NCI-H510A treated with DMSO at 0.1 percent for 48 hours (cell line): ENCODE results near the gene KRT75.
A peak's percentile ranks its signal among the peaks of the same experiment; 100 is the strongest.
"Not testable (repeated sequence)": the region's sequence is repeated elsewhere in the genome, so short reads cannot be mapped to it uniquely, and the experiment has no call there.

Experiments used
- DNase-seq: peaks from one replicate; lab custom pipeline; 2025; lab: John Stamatoyannopoulos, UW

Gene KRT75

DNA sequence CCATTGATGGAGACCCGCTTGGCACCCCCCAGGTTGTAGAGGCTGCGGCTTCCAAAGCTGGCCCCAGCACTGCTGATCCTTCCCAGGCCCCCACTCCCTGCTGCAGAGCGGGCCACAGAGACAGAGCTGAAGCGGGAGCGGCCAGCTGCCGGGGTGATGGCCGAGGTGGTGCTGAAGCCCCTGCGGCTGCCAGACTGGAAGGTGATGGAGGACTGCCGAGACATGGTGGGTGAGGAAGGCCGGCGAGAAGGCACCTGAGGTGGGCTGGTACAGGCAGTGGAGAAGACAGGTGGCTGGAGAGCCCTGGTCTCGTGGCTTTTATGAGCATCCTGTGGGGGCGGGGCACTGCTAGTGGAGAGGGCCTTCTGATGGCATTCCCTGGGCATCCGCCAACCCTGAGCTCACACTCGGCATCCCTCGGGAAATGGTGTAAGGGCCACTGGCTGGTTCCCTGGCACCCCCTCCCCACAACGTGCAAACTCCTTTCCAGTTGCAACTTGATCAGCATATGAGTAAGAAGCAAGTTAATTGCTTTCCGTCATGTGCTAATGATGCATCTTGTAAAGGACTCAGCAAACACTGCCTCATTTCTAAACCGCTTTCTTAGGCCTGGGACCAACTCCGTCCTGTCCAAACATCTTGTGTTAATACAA lies at the start of gene KRT75:
KRT75 (minus strand) TSS at position 291 of the 653 bp plus-strand sequence; CDS start at position 224, 67 bp downstream.
- DNase-seq = no peak

DNA sequence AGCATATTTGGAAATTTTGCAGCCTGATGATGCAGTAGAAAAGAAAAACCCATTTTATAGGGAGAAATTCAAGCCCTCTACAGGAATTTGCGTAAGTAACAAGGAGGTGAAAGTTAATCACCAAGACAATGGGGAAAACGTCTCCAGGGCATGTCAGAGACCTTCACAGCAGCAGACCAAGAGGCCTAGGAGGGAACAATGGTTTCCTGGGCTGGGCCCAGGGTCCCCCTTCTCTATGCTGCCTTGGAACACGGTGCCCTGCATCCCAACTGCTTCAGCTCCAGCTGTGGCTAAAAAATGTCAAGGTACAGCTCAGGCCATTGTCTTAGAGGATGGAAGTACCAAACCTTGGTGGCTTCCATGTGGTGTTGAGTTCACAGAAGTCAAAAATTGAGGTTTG lies 45.9 kb upstream of the KRT75 start:
- no peak for DNase-seq

DNA sequence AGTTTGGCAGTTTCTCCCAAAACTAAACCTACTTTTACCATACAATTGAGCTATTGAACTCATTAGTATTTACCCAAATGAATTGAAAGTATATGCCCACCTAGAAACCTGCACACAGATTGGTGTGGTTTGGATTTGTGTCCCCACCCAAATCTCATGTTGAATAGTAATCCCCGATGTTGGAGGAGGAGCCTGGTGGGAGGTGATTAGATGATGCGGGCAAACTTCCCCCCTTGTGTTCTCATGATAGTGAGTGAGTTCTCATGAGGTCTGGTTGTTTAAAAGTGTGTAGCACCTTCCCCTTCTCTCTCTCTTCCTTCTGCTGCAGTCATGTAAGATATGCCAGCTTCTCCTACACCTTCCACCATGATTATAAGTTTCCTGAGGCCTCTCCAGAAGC lies 43.5 kb upstream of the KRT75 start:
- DNase-seq = no peak

DNA sequence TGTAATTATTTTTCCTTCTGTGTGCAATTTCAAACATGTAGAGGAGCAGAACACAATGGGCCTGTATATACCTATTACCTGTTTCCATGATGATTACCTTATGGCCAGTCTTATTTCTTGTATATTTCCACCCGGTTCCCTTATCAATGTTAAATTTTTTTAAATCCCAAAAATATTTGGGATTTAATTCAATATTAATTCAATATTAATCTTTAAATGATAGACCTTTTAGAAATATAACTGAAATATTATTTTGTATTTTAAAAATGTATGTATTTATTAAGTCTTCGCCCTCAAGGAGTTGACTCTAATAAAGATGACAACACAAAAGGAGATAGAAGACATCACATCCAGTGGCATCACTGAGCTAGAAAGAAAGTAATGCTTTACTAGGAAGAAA lies 40.0 kb upstream of the KRT75 start:
- DNase-seq = no peak

DNA sequence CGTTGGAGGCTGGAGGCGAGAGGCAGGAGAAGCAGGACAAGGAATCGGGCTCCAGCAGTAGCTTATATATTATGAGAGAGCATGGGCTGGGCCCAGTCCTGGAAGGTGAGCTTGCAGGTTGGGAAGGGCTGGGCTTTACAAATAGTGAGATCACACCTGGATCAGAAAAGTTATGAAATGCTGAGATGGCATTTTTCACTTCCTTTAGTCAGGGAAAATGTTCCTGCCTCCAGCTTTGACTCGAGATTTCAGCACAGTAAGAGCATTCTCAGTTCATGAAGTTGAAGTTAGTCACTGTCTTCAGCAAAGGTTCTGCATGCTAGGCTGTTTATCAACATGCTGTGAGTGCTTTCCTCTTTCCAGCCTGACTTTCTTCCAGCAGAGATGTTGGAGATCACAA lies 39.6 kb upstream of the KRT75 start, which contains the start of gene KRT6C:
KRT6C (minus strand) TSS at position 38 of the 400 bp plus-strand sequence. CDS start 68 bp downstream, outside the sequence.
- DNase-seq = no peak

DNA sequence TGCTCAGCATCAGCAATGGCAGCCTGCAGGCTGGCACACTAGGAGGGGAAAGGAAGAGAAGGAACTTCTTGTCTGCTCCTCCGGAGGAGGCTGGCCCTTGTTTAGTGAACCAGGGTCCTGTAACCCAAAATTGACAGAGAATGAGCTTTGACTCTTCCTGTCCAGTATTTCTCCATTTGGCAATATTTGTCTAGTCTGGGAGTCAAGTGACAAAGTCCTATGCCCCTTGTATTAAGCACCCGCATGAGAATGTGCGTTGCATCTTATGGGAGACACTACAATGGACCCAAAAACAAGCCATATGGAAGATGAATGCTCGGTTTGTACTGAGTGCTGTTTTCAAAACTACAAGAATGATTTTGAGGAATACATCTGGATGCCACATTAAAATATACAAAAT lies 35.7 kb upstream of the KRT75 start:
- no peak for DNase-seq

DNA sequence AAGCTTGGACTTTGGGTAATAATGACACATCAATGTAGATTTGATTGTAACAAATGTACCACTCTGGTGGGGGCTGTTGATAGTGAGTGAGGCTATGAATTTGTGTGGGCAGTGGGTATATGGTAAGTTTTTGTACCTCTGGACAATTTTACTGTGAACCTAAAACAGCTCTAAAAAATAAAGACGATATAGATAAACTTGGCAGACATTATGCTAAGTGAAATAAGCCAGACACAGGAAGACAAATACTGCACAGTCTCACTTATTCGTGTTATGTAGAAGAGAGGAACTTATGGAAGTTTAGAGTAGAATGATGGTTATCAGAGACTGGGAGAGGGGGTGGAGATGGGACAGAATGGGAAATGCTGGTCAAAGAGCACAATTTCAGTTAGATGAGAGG lies 30.7 kb upstream of the KRT75 start:
- no peak for DNase-seq

DNA sequence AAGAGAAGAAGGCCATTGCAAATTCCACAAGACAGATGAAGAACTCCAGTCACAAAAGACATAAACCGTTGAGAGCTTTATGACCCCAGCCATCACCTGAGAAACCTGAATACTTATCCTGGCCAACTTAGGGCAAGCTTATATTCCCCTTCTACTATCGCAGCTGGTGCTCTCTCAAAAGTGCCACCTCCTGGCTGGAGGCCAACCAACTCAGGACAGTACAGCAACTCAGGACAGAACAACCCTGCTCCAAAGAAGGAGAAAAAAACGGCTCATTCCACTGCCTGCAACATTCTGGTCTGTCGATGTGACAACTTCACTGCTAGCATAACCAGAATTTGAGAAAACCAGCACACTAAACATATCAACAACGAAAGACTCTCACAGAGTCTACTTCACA lies 27.5 kb upstream of the KRT75 start:
- no peak for DNase-seq

DNA sequence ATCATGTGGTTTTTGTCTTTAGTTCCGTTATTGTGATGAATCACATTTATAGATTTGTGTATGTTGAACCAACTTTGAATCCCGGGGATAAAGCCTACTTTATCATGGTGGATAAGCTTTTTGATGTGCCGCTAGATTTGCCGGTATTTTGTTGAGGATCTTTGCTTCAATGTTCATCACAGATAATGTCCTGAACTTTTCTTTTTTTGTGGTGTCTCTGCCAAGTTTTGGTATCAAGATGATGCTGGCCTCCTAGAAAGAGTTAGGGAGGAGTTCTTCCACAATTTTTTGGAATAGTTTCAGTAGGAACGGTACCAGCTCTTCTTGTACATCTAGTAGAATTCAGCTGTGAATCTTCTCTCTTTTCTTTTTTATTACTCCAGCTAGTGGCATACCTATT lies 24.7 kb upstream of the KRT75 start:
- DNase-seq = no peak

DNA sequence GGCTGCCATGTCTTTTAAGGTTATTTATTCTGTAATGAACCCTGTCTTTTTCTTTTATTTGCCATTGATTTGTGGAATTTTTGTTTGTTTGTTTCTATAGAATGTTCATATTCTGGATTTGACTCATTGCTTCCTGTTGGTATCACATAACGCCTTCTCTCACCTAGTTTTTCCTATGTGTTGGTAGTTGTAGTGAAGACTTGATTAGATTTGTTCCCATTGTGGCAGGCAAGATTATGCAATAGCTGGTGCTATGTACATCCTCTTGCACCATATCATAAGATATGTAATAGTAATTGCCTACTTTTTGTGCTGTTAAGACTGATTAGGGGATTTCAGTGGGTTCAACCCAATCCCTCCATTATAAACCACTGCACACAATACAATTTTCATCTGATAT lies 21.6 kb upstream of the KRT75 start:
- DNase-seq = no peak

DNA sequence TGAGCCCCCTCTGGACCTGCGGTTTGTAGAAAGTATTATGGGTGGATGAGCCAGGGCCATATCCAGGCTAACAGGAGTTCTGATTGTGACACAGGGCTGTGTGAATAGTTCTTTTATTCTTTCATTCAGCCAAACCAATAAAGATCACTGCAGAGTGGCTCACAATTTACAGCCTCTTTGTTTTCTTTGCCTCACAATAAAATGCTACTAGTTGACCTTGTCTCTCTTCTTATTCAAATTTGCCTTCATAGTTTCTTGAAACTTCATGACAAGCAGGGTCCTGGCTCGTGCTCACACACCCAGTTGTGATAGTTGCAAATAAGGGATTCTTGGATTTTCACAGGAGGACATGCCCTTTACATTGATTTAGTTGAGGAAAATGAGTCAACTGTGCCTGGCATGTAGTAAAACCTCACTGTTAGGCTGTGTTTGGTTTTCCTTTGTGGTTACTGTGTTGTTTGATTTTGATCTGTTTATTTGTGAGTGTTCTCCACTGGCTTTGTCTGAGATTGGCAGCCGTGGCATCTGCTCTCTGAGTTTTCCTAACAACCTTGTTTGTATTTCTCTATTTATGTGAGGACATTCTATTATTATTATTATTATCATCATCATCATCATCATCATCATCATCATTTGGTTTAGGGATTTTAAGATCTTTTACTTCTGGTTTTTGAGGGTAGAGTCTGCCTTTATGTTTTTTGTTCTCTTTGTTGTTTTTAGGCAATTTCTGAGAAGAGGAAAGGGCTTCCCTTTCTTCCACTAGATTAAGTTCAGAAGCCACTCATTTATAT lies 20.4 kb upstream of the KRT75 start:
- peak; percentile 32 for DNase-seq

DNA sequence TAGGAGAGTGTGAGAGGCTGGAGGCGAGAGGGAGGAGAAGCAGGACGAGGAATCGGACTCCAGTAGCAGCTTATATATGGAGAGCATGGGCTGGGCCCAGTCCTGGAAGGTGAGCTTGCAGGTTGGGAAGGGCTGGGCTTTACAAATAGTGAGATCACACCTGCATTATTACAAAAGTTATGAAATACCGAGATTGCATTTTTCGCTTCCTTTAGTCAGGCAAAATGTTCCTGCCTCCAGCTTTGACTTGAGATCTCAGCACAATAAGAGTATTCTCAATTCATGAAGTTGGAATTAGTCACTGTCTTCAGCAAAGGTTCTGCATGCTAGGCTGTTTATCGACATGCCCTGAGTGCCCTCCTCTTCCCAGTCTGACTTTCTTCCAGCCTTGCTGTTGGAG lies 17.9 kb upstream of the KRT75 start, which contains the start of gene KRT6B:
KRT6B (minus strand) TSS at position 46 of the 400 bp plus-strand sequence. CDS start 68 bp downstream, outside the sequence.
- DNase-seq = no peak

DNA sequence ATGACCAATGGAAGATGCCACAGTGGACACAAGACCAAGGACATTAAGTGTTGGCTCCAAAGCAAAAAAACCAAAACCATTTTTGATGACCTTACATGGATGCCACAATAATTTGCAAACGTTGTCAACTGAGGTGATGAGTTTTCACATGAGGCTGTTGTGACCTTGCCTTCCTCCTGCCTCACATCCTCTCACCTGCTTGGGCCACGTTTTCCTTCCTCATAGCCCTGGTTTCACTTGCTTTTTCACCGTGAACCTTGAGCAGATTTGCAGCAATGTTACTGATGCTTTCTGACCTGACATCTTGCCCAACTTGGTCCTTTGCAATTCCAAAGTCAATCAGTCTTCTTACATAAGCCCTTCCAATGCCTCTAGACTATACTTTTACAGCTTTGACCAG lies 14.1 kb upstream of the KRT75 start:
- DNase-seq = no peak

DNA sequence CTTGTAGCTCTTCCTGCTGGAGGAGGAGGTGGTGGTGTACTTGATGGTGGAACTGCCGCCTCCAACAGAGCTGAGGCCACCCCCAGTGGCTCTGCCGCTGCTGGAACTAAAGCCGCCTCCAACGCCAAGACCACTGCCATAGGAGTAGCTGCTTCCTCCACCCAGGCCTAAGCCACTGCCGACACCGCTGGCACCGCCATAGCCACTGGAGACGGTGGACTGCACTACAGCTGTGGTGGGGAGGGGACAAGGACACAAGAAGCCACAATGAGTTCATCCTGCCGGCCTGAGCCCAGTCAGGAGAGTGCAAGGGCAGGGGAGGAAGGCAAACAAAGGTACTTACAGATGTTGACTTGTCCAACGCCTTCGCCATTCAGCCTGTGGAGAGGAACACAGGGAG lies 13.0 kb upstream of the KRT75 start:
- not testable (repeated sequence) for DNase-seq

DNA sequence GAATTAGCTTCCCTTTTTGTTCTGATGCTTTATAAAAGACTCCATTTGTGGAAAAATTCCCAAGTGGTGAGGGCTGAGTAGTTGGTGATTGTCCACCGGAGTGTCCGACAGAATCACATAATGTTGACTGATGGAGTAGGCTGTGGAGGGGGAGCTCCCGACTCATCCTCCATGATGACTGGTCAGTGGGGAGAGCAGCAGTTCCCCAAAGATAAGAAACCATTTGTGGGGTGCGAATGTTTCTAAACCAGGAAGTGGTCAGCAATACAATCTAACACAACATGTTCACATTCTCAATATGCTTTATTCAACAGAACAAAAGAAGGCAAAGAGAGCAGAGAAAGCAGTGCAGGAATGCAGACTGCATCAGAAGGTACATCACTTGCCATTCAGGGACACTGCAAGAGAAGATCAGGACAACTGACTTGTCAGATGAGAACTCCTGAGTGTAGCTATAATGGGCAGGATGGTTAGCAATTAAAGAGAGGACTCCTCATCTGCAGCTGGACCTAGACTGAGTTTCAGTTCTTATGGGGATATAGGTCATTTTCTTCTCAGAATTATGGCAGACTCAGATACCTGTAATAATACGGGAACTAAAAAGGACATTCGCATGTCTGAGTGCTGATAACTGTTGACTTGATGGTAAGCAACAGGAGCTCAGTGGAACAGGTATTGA lies 12.3 kb upstream of the KRT75 start:
- DNase-seq = no peak

DNA sequence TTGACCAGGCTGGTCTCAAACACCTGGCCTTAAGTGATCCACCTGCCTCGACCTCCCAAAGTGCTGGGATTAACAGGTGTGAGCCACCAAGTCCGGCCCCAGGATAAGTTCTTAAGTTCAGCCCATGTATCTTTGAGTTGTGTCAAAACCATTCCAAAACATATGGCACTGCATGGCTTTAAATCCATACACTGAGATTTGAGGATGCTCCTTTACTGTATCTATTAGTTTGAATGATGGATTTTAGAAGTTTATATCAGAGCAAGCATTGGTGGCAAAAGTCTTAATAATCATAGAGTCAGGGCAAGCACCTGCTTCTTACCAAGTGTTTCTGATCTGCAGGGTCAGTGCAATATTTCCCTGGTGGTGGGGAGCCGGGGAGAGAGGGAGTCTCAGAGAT lies 11.7 kb upstream of the KRT75 start:
- no peak for DNase-seq

DNA sequence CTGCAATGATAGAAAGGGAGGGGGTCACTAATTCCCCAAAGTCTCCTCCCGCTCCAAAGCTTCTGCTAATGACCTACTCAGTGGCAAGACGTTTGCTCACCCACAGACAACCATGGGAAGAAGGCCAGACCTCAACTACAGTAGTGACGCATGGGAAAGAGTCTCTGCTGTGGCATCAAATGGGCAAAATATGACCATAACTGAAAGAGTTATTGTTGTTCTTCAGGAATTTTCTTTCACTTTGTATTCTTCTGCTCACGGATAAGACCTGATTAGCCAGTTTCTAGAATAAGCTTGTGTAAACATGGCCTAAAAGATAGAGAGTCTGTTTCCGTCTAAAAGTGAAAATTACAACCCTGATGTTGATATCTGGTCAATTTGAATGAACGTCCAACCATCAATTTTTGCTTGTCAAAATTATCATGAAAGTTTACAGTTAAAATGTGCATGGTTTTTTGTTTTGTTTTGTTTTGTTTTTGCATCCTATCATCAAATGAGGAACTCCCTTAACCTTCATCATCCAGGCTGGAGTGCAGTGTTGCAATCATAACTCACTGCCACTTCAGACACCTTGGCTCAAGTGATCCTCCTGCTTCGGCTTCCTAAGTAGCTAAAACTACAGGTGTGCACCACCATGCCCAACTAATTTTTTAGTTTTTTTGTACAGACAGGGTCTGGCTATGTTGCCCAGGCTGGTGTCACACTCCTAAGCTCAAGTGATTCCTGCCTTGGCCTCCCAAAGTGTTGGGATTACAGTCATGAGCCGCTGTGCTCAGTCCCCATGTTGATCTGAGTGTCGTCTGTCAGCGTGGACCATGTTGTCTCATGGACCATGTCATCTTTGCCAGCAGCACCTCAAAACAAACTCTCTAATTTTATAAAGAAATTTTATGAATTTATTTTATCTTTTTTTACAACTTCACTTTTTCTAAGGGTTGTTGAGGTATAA lies 10.8 kb upstream of the KRT75 start:
- peak; percentile 31 for DNase-seq

DNA sequence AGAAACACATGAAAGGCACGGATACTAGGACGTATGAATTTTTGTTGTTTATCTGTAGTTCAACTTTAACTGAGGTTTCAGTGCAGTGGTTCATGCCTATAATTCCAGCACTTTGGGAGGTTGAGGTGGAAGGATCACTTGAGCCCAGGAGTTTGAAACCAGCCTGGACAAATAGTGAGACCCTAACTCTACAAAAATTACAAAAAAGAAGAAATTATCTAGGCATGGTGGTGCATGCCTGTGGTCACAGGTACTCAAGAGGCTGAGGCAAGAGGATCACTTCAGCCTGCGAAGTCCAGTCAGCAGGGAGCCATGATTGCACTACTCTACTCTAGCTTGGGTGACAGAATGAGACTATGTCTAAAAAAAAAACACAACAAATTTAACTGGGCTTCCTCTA lies 9.8 kb upstream of the KRT75 start:
- DNase-seq = no peak

DNA sequence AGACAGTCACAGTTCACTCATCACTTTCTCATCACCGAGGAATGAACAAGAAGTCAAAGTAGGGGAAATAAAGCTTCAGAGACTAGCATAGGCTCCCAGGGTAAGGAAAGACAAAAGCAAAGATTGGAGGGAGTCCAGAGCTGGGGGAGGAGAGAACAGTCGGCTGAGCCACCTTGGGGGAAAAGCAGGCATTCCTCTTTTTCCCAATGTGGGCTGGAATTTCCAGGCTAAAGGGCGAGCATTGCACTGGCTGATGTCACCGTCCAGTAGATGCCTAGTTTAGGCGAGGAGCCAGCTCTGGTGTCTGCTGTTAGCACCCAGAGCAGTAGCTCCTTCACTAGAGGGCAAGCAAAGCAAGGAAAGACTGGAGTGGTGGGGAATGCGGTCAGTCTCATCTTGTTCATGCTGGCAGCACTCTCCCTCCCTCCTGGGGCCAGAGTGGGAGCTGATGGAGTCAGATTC lies 8.5 kb upstream of the KRT75 start:
- no peak for DNase-seq

DNA sequence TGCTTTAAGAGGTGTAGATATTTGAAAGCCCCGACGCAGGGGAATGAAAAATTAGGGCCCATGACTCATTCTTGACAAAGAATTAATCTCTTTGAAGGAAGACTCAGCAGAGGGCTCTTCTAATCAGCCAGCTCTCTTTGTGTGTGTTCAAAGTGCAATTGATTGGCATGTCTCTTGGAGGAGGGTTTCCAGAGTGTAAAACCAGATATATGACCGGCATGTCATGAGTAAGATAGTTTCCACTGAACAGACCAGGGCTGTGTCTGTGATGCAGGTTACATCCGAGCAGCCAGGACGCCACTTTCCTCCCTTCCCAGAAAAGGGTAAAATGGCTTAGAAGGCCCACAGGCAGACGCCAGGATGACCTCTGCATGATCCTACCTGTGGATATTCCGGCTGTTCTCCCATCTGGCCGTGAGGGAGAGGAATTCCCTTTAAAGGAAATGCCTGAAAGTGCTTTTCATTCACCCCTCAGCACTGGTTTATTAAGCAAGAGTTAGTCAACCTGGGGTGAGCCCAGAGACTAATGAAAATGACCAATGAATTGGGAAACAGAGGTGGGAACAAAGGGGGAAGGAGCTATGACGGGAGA lies 7.2 kb upstream of the KRT75 start:
- no peak for DNase-seq

DNA sequence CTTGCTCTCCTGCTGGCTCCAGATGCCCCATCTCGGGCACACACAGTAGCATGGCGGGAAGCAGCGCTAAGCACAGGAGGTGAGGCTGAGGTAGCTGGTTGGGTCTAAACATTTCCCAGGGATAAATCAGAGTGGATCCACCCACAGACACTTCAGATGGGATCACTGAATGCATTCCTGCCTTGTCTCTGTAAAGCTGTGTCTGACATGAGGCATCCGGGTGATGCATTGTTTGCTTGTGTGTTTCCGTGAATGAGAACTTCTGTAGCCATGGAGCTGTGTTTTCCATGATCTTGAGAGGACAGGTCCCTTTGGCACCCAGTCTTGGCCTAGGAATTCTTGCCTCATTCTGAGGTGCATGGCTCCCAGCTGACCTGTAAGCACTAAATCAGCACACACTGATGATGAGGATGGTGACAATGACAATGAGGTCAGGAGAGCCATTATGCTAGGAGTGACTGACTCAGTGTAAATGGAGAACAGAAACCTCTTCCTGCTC lies 6.7 kb upstream of the KRT75 start:
- no peak for DNase-seq
